HepG2 (cell line): ENCODE results near the gene HDGFL3. TPM values are rescaled to one million over a fixed set of nuclear protein-coding genes. Genes with fewer than 3 reads are reported as not detected.

Experiments
- ATAC-seq: fragments of 200-7000 bp; cut with Tn5 transposase; 3 replicates; pipeline ENCODE4 v1.9.1; 2020; ENCODE audit warnings: mild to moderate bottlenecking, moderate library complexity
- BruUV-seq: library from RNA; stranded (reverse); fragments of 400-500 nt; replicated peaks from 2 replicates; lab custom pipeline; 2021; lab: Mats Ljungman, UMichigan
- CTCF ChIA-PET: fragments of 300-600 bp; formaldehyde crosslinking; extraction: SDS; loops from one replicate; lab custom pipeline; 2021; ENCODE audit warnings: low total read pairs, inconsistent platforms, low intra/inter-chr PET ratio; lab: Yijun Ruan, JAX
- POLR2A ChIA-PET: fragments of 350-600 bp; sonication (Branson Sonifier 250); formaldehyde crosslinking; loops from one replicate; lab custom pipeline; 2020; ENCODE audit warnings: antibody characterized with exemption, inconsistent platforms; lab: Yijun Ruan, JAX
- DNase-seq: peaks from one replicate; pipeline ENCODE4 v3.0.0-alpha.2; 2015; ENCODE audit warnings: low spot score
- FAIRE-seq: peaks from 3 replicates; lab custom pipeline; 2011; peaks lifted over from hg19 to GRCh38; lab: Jason Lieb, UNC
- H2AFZ ChIP-seq: one replicate; pipeline ENCODE4 v1.6.1; 2011; ENCODE audit warnings: low read length, inconsistent platforms
- H3K27ac ChIP-seq: fragments of 300-600 bp; 3 replicates; pipeline ENCODE4 v1.8.0; 2011; ENCODE audit warnings: mixed run types, mild to moderate bottlenecking, mixed read lengths, low read length, inconsistent platforms; ENCODE audit not compliant: insufficient read depth; ENCODE audit errors: extremely low read length
- H3K27me3 ChIP-seq, 2 experiments: fragments of 200-600 bp in 1 of 2; 2 replicates in 1 of 2; 3 replicates in 1 of 2; pipeline versions ENCODE4 v1.6.0 to v1.8.0; 2011; ENCODE audit warnings: low read length in 2 of 2, mild to moderate bottlenecking in 2 of 2, moderate library complexity in 2 of 2, inconsistent platforms in 1 of 2; ENCODE audit not compliant: insufficient read depth in 2 of 2, control insufficient read depth in 1 of 2
- H3K36me3 ChIP-seq, 2 experiments: fragments of 200-600 bp in 1 of 2; replicated peaks in 1 of 2; 2 replicates in 1 of 2; 3 replicates in 1 of 2; pipeline versions ENCODE4 v1.5.1 to v1.8.0; 2011; ENCODE audit warnings: low read length in 2 of 2, inconsistent platforms in 1 of 2; ENCODE audit not compliant: insufficient read depth in 2 of 2, control insufficient read depth in 1 of 2
- H3K4me1 ChIP-seq: 2 replicates; pipeline ENCODE4 v1.5.1; 2012; ENCODE audit warnings: low read length, inconsistent platforms; ENCODE audit not compliant: insufficient read depth
- H3K4me2 ChIP-seq: 2 replicates; pipeline ENCODE4 v1.6.0; 2011; ENCODE audit warnings: low read depth, low read length, inconsistent platforms
- H3K4me3 ChIP-seq, 3 experiments: fragments of 200-600 bp in 1 of 3; sonication (generic), shearing (Covaris generic) in 1 of 3; replicated peaks in 1 of 3; 2 replicates each; pipeline ENCODE4 v1.5.1; 2011 to 2016; ENCODE audit warnings: low read length in 3 of 3, inconsistent platforms in 2 of 3, low read depth in 2 of 3, mild to moderate bottlenecking in 2 of 3, control low read depth in 1 of 3, mixed read lengths in 1 of 3; ENCODE audit not compliant: insufficient read depth in 1 of 3
- H3K79me2 ChIP-seq: one replicate; pipeline ENCODE4 v1.6.1; 2011; ENCODE audit warnings: low read length, inconsistent platforms; ENCODE audit not compliant: insufficient read depth
- H3K9ac ChIP-seq: 2 replicates; pipeline ENCODE4 v1.6.0; 2011; ENCODE audit warnings: mild to moderate bottlenecking, low read depth, low read length, inconsistent platforms; ENCODE audit not compliant: insufficient read depth
- H3K9me3 ChIP-seq: 2 replicates; pipeline ENCODE4 v1.5.1; 2012; ENCODE audit warnings: mild to moderate bottlenecking, low read length
- H4K20me1 ChIP-seq: 2 replicates; pipeline ENCODE4 v1.6.0; 2011; ENCODE audit warnings: inconsistent platforms, mild to moderate bottlenecking, low read length, moderate library complexity; ENCODE audit not compliant: insufficient read depth
- BORCS8-MEF2B ChIP-seq: sonication (generic); formaldehyde crosslinking; IDR thresholded peaks from 2 replicates; pipeline ENCODE4 v1.8.0; 2022; ENCODE audit warnings: mild to moderate bottlenecking, missing genetic modification reagents
- ETV5 ChIP-seq: IDR thresholded peaks from 2 replicates; pipeline ENCODE4 v1.6.1; 2018; ENCODE audit warnings: missing biosample characterization, missing genetic modification reagents, inconsistent platforms, borderline replicate concordance
- ETV6 ChIP-seq: sonication (generic); formaldehyde crosslinking; conservative IDR thresholded peaks from 2 replicates; pipeline ENCODE4 v1.4.0; 2020; ENCODE audit warnings: missing genetic modification reagents
- HCFC1 ChIP-seq: fragments of 150-350 bp; IDR thresholded peaks from 2 replicates; pipeline ENCODE4 v1.6.1; 2014; ENCODE audit warnings: low read depth, low read length
- HIC2 ChIP-seq: sonication (generic); formaldehyde crosslinking; IDR thresholded peaks from 2 replicates; pipeline ENCODE4 v1.9.0; 2022; ENCODE audit warnings: low read depth, missing genetic modification reagents
- KAT8 ChIP-seq: IDR thresholded peaks from 2 replicates; pipeline ENCODE4 v1.6.1; 2016; ENCODE audit warnings: missing genetic modification reagents, missing compliant biosample characterization
- MAF1 ChIP-seq: sonication (generic); formaldehyde crosslinking; IDR thresholded peaks from 2 replicates; pipeline ENCODE4 v1.5.0; 2020; ENCODE audit warnings: missing genetic modification reagents, borderline replicate concordance
- NCOA2 ChIP-seq: sonication (generic); formaldehyde crosslinking; IDR thresholded peaks from 2 replicates; pipeline ENCODE4 v1.8.0; 2022; ENCODE audit warnings: inconsistent platforms
- NFRKB ChIP-seq: fragments of 450-650 bp; IDR thresholded peaks from 2 replicates; pipeline ENCODE4 v1.6.1; 2017
- PLSCR1 ChIP-seq: sonication (generic); formaldehyde crosslinking; IDR thresholded peaks from 2 replicates; pipeline ENCODE4 v1.5.0; 2020; ENCODE audit warnings: missing genetic modification reagents, mild to moderate bottlenecking, borderline replicate concordance
- WIZ ChIP-seq: sonication (generic); formaldehyde crosslinking; IDR thresholded peaks from 2 replicates; pipeline ENCODE4 v1.5.1; 2020; ENCODE audit warnings: mild to moderate bottlenecking, missing genetic modification reagents
- ZNF160 ChIP-seq: sonication (generic); formaldehyde crosslinking; IDR thresholded peaks from 2 replicates; pipeline ENCODE4 v1.8.0; 2022; ENCODE audit warnings: mild to moderate bottlenecking, inconsistent platforms, missing genetic modification reagents
- ZNF264 ChIP-seq: sonication (generic); formaldehyde crosslinking; IDR thresholded peaks from 2 replicates; pipeline ENCODE4 v1.4.0; 2020; ENCODE audit warnings: missing genetic modification reagents
- ZNF546 ChIP-seq: sonication (generic); formaldehyde crosslinking; conservative IDR thresholded peaks from 2 replicates; pipeline ENCODE4 v1.8.1; 2023; ENCODE audit warnings: mild to moderate bottlenecking, missing genetic modification reagents
- ZNF790 ChIP-seq: sonication (generic); formaldehyde crosslinking; IDR thresholded peaks from 2 replicates; pipeline ENCODE4 v1.8.0; 2022; ENCODE audit warnings: missing genetic modification reagents, mild to moderate bottlenecking, borderline replicate concordance
- ZNF83 ChIP-seq: sonication (generic); formaldehyde crosslinking; IDR thresholded peaks from 2 replicates; pipeline ENCODE4 v1.4.0; 2020; ENCODE audit warnings: missing genetic modification reagents, mild to moderate bottlenecking, borderline replicate concordance
- WGBS: methylation state at CpG from one replicate; pipeline ENCODE4 v1.1.6; 2017; ENCODE audit warnings: low lambda C conversion rate; 5-methylcytosine and 5-hydroxymethylcytosine counted together
- in situ Hi-C: cut with HindIII; loops from 2 replicates; pipeline ENCODE4 v1.10.0; 2017; ENCODE audit warnings: low pct_unique_long_range_greater_than_20kb; ENCODE audit not compliant: extremely low pct_ligation_motif_present
- intact Hi-C: fragments of 100-400 bp; cut with micrococcal nuclease; formaldehyde crosslinking; loops from one replicate; pipeline ENCODE4 v1.10.0; 2022; ENCODE audit not compliant: unreplicated experiment
- polyA plus RNA-seq, 8 experiments: library from polyadenylated mRNA; depleted of rRNA in 3 of 8; stranded (reverse) in 7 of 8; unstranded in 1 of 8; fragments of >200 nt; fragmentation: Illumina TruSeq in 4 of 8; extraction: Trizol in 4 of 8; gene quantifications; 2 replicates each; pipeline versions ENCODE4 v1.2.1 to v1.2.3, GENCODE V29; 2011 to 2016; ENCODE audit warnings: low read depth in 4 of 8, missing spikeins in 1 of 8, mixed read lengths in 1 of 8; ENCODE audit not compliant: insufficient read depth in 1 of 8
- total RNA-seq, 5 experiments: library from RNA; depleted of rRNA; stranded (reverse); fragments of >200 nt; fragmentation: Illumina TruSeq; extraction: Trizol; gene quantifications; 2 replicates each; pipeline ENCODE4 v1.2.3, GENCODE V29; 2016; ENCODE audit warnings: low read depth in 1 of 5

The HDGFL3 gene
- total and polyA plus RNA-seq, 2 of the 13 experiments (the other 11 are each of a cell fraction or from before 2014, with no cell fraction given) = 0.07 to 0.09 TPM

- Histone ChIP-seq H3K27me3 (peaks cover 0 to 9% of the 10 kb centered on the region in 2 experiments; a peak in 2 of 5 replicates), H3K36me3 (no peaks in the 10 kb centered on the region), H3K4me2 (no peak overlapping the region), H3K9ac (no peak overlapping the region), H4K20me1 (no peaks in the 10 kb centered on the region), H3K79me2 (no peaks in the 10 kb centered on the region), H3K27ac (no peak overlapping the region), H2AFZ (no peak overlapping the region), H3K4me1 (no peaks in the 10 kb centered on the region), H3K9me3 (no peaks in the 10 kb centered on the region), H3K4me3 (no peak overlapping the region)
- in situ Hi-C loops = no loop called here
- no TSS peak for BruUV-seq
- ATAC-seq (no peak), DNase-seq (no peak), FAIRE-seq (no peak)
- intact Hi-C loops = no loop called here
- WGBS = 3% methylated on average over 5 of the region's 5 CpGs
- TF ChIP-seq KAT8 = no peak
- ChIA-PET POLR2A (no interaction called here), CTCF (no interaction called here)
Measured at GRCh38 chr15:83094583-83094982, 113.0 kb downstream of the HDGFL3 start.

- no peaks in the 10 kb centered on the region for H3K9me3 ChIP-seq
- FAIRE-seq (no peak), DNase-seq (no peak), ATAC-seq (no peak)
- peaks cover 0 to 9% of the 10 kb centered on the region in 2 experiments; a peak in 2 of 5 replicates for H3K27me3 ChIP-seq
- in situ Hi-C loops = no loop called here
- H3K79me2 ChIP-seq = no peaks in the 10 kb centered on the region
- no peak overlapping the region for H3K9ac ChIP-seq
- intact Hi-C loops = no loop called here
- no TSS peak for BruUV-seq
- H2AFZ ChIP-seq = no peak overlapping the region
- H4K20me1 ChIP-seq = no peaks in the 10 kb centered on the region
- ChIA-PET POLR2A (no interaction called here), CTCF (no interaction called here)
- no peaks in the 10 kb centered on the region for H3K4me1 ChIP-seq
- H3K4me3 ChIP-seq = no peak overlapping the region
- no peaks in the 10 kb centered on the region for H3K36me3 ChIP-seq
- no peak overlapping the region for H3K4me2 ChIP-seq
- H3K27ac ChIP-seq = no peak overlapping the region
- 11% methylated on average over 4 of the region's 4 CpGs for WGBS
- TF ChIP-seq PLSCR1 (CRISPR knock-in tag) (no peak), HIC2 (CRISPR knock-in tag) (no peak), ZNF83 (CRISPR knock-in tag) (no peak), ZNF790 (CRISPR knock-in tag) (no peak), MAF1 (CRISPR knock-in tag) (no peak), ETV6 (CRISPR knock-in tag) (no peak), ZNF160 (no peak), BORCS8-MEF2B (no peak), WIZ (CRISPR knock-in tag) (no peak), NFRKB (no peak), HCFC1 (no peak), ZNF546 (no peak), NCOA2 (CRISPR knock-in tag) (no peak), ETV5 (CRISPR knock-in tag) (no peak), ZNF264 (no peak)
Measured at GRCh38 chr15:83092309-83092976, 115.2 kb downstream of the HDGFL3 start.
